Astrocyte (in vitro differentiated cells and primary cell): Measurements from ENCODE around the gene POLR3GL. TPM values are rescaled to one million over a fixed set of nuclear protein-coding genes. Genes with fewer than 3 reads are reported as not detected.

Experiments
- DNase-seq: peaks from one replicate; pipeline ENCODE4 v3.0.0-alpha.2; 2010; ENCODE audit warnings: low read depth
- FAIRE-seq: peaks from 2 replicates; lab custom pipeline; 2011; peaks lifted over from hg19 to GRCh38; lab: Jason Lieb, UNC
- H2AFZ ChIP-seq: 2 replicates; pipeline ENCODE4 v1.6.0; 2012; ENCODE audit warnings: low read depth, low read length, inconsistent platforms
- H3K27ac ChIP-seq: 2 replicates; pipeline ENCODE4 v1.5.1; 2011; ENCODE audit warnings: low read depth, low read length, inconsistent platforms
- H3K27me3 ChIP-seq: 2 replicates; pipeline ENCODE4 v1.6.0; 2011; ENCODE audit warnings: low read length, inconsistent platforms; ENCODE audit not compliant: insufficient read depth
- H3K36me3 ChIP-seq: 2 replicates; pipeline ENCODE4 v1.5.1; 2011; ENCODE audit warnings: low read length, inconsistent platforms; ENCODE audit not compliant: insufficient read depth
- H3K4me1 ChIP-seq: 2 replicates; pipeline ENCODE4 v1.5.1; 2011; ENCODE audit warnings: low read length, inconsistent platforms; ENCODE audit not compliant: insufficient read depth
- H3K4me2 ChIP-seq: 2 replicates; pipeline ENCODE4 v1.6.0; 2012; ENCODE audit warnings: low read length, inconsistent platforms
- H3K4me3 ChIP-seq: 2 replicates; pipeline ENCODE4 v1.5.1; 2011; ENCODE audit warnings: low read depth, mild to moderate bottlenecking, low read length, inconsistent platforms; ENCODE audit not compliant: insufficient read depth
- H3K79me2 ChIP-seq: 2 replicates; pipeline ENCODE4 v1.6.0; 2012; ENCODE audit warnings: mild to moderate bottlenecking, low read length, inconsistent platforms; ENCODE audit not compliant: insufficient read depth
- H3K9ac ChIP-seq: 2 replicates; pipeline ENCODE4 v1.6.0; 2012; ENCODE audit warnings: mild to moderate bottlenecking, low read length, inconsistent platforms
- H3K9me3 ChIP-seq: 2 replicates; pipeline ENCODE4 v1.5.1; 2012; ENCODE audit warnings: low read depth, mild to moderate bottlenecking, low read length, inconsistent platforms; ENCODE audit not compliant: insufficient read depth
- H4K20me1 ChIP-seq: 2 replicates; pipeline ENCODE4 v1.6.0; 2012; ENCODE audit warnings: low read length, inconsistent platforms; ENCODE audit not compliant: insufficient read depth
- H3K27ac Mint-ChIP-seq: one replicate; pipeline ENCODE4 v1.8.0; 2021; ENCODE audit warnings: mild to moderate bottlenecking, mixed read lengths; ENCODE audit not compliant: unreplicated experiment
- H3K27me3 Mint-ChIP-seq: one replicate; pipeline ENCODE4 v1.8.0; 2021; ENCODE audit warnings: low read depth, mixed read lengths; ENCODE audit not compliant: unreplicated experiment
- H3K36me3 Mint-ChIP-seq: one replicate; pipeline ENCODE4 v1.8.0; 2021; ENCODE audit warnings: low read depth, mixed read lengths; ENCODE audit not compliant: unreplicated experiment
- H3K4me1 Mint-ChIP-seq: one replicate; pipeline ENCODE4 v1.8.0; 2021; ENCODE audit warnings: low read depth, mixed read lengths; ENCODE audit not compliant: unreplicated experiment
- H3K4me3 Mint-ChIP-seq: one replicate; pipeline ENCODE4 v1.8.0; 2021; ENCODE audit warnings: mild to moderate bottlenecking, moderate library complexity, mixed read lengths; ENCODE audit not compliant: unreplicated experiment
- H3K9me3 Mint-ChIP-seq: one replicate; pipeline ENCODE4 v1.8.0; 2021; ENCODE audit warnings: mild to moderate bottlenecking, mixed read lengths; ENCODE audit not compliant: unreplicated experiment
- CTCF ChIP-seq: IDR thresholded peaks from 2 replicates; pipeline ENCODE4 v1.5.1; 2011; ENCODE audit warnings: low read depth, mild to moderate bottlenecking, inconsistent platforms, low read length, moderate library complexity; ENCODE audit not compliant: insufficient read depth
- EZH2 ChIP-seq: IDR thresholded peaks from 2 replicates; pipeline ENCODE4 v1.6.1; 2012; ENCODE audit warnings: mild to moderate bottlenecking, low read length, inconsistent platforms; ENCODE audit not compliant: insufficient read depth
- total RNA-seq: library from RNA; stranded (reverse); gene quantifications from 2 replicates; pipeline ENCODE4 v1.2.1, GENCODE V29; 2021

POLR3GL gene
- total RNA-seq, 1 donor from 2014 or later: 20.5 TPM

GRCh38 chr1:145926686-145927062 lies 37.8 kb upstream of the POLR3GL start:
- no peak overlapping the region for H3K4me3 Mint-ChIP-seq
- peaks cover 9% of the 10 kb centered on the region for H3K4me1 ChIP-seq
- H4K20me1 ChIP-seq: peaks cover 4% of the 10 kb centered on the region
- H2AFZ ChIP-seq: peak overlapping the region; percentile 88
- H3K9me3 Mint-ChIP-seq: peaks cover 2% of the 10 kb centered on the region
- TF ChIP-seq EZH2 (no peak), CTCF (no peak)
- H3K9me3 ChIP-seq: no peaks in the 10 kb centered on the region
- peak; percentile 39 for DNase-seq
- peak overlapping the region; percentile 92 for H3K4me2 ChIP-seq
- no peaks in the 10 kb centered on the region for H3K27me3 Mint-ChIP-seq
- peaks cover 7% of the 10 kb centered on the region for H3K36me3 Mint-ChIP-seq
- peak overlapping the region; percentile 98 for H3K9ac ChIP-seq
- peak overlapping the region; percentile 98 for H3K4me3 ChIP-seq
- H3K36me3 ChIP-seq: peaks cover 10% of the 10 kb centered on the region
- H3K4me1 Mint-ChIP-seq: peaks cover 9% of the 10 kb centered on the region
- H3K27ac Mint-ChIP-seq: no peak overlapping the region
- no peak for FAIRE-seq
- no peaks in the 10 kb centered on the region for H3K27me3 ChIP-seq
- peaks cover 20% of the 10 kb centered on the region for H3K79me2 ChIP-seq
- peak overlapping the region; percentile 96 for H3K27ac ChIP-seq

- Mint-ChIP-seq H3K4me3 (no peak within 1 kb of the TSS), H3K9me3 (peaks cover 2% of the 10 kb centered on the region), H3K4me1 (peaks cover 8% of the 10 kb centered on the region), H3K36me3 (peaks cover 7% of the 10 kb centered on the region), H3K27me3 (no peaks in the 10 kb centered on the region), H3K27ac (no peak within 1 kb of the TSS)
- no peak for FAIRE-seq
- Histone ChIP-seq H3K4me1 (peaks cover 9% of the 10 kb centered on the region), H3K27me3 (no peaks in the 10 kb centered on the region), H3K9ac (peak within 1 kb of the TSS; percentile 98), H2AFZ (peak within 1 kb of the TSS; percentile 88), H3K4me3 (peak within 1 kb of the TSS; percentile 98), H3K27ac (peak within 1 kb of the TSS; percentile 96), H3K9me3 (no peaks in the 10 kb centered on the region), H3K36me3 (peaks cover 9% of the 10 kb centered on the region), H3K4me2 (peak within 1 kb of the TSS; percentile 92), H3K79me2 (peaks cover 20% of the 10 kb centered on the region), H4K20me1 (peaks cover 4% of the 10 kb centered on the region)
- TF ChIP-seq EZH2: no peak
- peak; percentile 52 for TF ChIP-seq CTCF
- peak; percentile 97 for DNase-seq
Measured at GRCh38 chr1:145927063-145927886, 37.2 kb upstream of the POLR3GL start, which contains the start of gene RBM8A. RBM8A (minus strand) TSS chr1:145927484; CDS start chr1:145927426, 58 bp downstream.
